GM21515 (cell line): ENCODE measurements around the gene KCNAB1.
"Not testable (repeated sequence)": the region's sequence is repeated elsewhere in the genome, so short reads cannot be mapped to it uniquely, and the experiment has no call there.

Experiments
- ATAC-seq: cut with Tn5 transposase; IDR thresholded peaks from one replicate; pipeline ENCODE4 v1.9.1; 2021; ENCODE audit not compliant: unreplicated experiment

KCNAB1 gene

DNA sequence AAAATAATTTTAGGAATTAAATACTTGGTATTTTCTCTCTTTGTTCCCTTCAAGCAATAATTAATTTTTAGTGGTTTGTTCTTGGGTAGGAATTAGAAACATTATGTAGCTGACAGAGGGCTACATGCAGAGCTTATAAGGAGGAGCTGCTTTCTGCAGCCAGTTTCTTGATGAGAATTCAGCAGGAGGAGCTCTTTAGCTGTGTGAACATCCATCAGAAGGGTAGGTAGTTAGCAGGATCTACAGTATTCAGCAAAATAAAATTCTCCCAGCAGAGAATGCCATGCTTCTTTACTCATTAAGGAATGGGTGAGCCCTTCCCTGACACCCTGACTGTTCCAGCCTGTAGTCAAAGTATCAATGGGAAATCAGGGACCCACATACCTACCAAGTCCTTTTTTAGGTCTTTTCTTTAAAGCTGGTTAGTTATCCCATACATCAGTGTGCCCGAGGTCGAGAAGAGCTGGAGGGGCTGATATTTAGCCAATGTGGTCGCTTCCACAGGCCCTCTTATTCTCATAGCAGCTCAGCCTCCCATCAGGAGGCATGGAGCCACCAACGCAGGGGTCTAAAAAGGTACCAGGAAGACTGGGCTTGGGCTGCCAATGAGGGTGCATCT is 54.0 kb downstream of the KCNAB1 start:
- no peak for ATAC-seq

DNA sequence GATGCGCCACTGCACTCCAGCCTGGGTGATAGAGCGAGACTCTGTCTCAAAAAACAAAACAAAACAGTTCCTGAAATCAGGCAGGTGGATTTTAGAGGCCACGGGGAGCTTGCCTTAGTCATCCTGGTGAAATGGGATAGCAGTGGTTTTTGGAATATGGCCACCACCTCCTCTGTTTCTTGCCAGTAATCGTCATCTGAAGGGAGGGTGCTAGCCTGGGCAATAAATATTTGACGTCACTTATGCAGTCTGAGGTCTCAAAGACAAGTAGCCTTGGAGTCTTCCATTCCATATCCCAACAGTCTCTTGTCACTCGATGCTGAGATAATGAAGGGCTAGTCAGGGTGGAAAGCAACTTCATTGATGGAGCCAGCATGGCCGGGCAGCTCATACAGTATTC is 55.2 kb downstream of the KCNAB1 start:
- no peak for ATAC-seq

- no peak for ATAC-seq
Observed at GRCh38 chr3:156176048-156176447, 55.7 kb downstream of the KCNAB1 start.

DNA sequence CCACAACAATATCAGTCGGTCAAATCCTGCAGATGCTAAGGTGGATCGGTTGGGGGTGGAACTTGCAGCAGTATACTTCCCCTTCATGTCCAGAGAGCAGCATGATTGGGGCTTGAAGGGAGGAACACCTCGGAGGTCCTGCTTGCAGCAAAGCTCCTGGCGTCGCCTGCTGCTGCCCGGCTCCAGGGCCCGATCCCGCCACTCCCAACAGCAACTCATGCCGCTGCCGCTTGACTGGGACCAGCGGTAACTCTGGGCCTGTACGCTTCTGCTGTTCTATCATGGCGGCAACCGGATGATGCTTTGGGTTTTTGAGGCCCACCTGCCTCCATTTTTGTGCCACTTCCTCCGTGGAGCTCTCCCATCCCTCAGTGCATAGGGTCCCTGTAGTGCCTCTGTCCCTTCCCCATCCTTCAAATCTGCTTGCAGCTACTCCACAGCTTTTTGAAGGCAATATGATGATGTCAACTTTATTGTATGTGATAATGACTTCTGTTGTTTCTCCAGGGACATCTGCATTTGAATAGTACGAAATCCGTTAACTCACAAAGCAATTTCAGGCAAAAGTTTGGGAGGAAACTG is 56.3 kb downstream of the KCNAB1 start:
- no peak for ATAC-seq

DNA sequence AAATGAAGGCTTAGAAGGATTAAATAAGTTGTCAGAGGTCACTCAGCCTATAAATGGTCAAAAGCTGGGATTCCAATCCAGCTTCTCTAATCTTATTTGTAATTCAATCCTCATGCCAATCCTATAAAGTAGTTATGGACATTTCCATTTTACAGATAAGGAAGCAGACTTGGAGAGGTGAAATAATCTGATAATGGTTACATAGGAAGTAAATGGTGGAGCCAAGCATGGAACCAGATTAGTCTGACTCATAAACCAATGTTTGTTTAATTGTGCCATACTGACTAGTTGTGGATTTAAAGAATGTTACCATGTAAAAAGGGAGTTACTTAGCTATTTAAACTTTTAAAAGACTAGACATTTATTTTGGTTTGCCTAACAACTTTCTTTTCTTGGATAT is 59.7 kb downstream of the KCNAB1 start:
- no peak for ATAC-seq

- no peak for ATAC-seq
Observed at GRCh38 chr3:156181509-156181908, 61.1 kb downstream of the KCNAB1 start.

DNA sequence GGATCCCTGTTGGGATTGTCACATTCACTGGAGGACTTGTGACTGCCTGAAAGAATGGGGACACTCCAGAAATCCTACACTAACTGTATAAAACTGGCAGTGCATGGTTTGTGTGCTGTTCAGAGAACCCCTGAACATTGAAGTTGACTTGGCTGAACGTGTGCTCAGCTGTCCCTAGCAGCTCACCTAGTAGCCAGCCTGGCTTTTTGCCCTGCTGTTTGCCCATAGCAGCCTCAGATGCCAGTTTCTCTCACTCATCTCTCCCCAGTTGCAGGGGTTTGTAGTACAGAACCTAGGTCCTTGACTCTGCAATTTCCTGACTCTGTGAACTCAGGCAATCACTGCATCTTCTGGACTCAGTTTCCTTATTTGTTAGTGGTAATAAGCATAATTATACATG is 63.0 kb downstream of the KCNAB1 start:
- ATAC-seq, result no peak

- no peak for ATAC-seq
Observed at GRCh38 chr3:156184156-156184555, 63.8 kb downstream of the KCNAB1 start.

GRCh38 chr3:156187146-156187769 is 66.9 kb downstream of the KCNAB1 start:
- ATAC-seq, result no peak

- ATAC-seq, result no peak
Observed at GRCh38 chr3:156188757-156189156, 68.4 kb downstream of the KCNAB1 start.

DNA sequence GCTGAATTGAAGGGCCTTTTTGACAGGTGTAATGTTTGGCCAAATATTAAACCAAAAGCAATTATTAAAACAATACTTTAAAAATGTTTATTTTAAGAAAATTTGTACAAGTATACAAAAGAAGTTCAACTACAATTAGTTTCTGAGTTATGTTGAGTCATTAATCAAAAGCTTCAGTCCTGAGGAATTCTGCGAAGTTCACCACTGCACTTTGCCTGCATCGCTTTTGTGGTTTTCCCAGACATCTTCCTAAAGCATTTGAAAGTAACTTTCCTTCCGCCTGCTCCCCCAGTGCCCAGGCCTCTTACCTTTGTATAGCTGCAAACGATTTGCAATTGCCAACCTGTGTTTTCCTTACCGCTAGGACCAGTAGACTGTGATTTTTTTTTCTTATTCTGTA is 69.5 kb downstream of the KCNAB1 start:
- ATAC-seq, result no peak

DNA sequence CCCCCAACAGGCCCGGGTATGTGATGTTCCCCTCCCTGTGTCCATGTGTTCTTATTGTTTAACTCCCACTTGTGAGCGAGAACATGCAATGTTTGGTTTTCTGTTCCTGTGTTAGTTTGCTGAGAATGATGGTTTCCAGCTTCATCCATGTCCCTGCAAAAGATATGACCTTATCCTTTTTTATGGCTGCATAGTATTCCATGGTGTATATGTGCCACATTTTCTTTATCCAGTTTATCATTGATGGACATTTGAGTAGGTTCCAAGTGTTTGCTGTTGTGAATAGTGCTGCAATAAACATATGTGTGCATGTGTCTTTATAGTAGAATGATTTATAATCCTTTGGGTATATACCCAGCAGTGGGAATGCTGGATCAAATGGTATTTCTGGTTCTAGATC is 74.6 kb downstream of the KCNAB1 start:
- not testable (repeated sequence) for ATAC-seq

DNA sequence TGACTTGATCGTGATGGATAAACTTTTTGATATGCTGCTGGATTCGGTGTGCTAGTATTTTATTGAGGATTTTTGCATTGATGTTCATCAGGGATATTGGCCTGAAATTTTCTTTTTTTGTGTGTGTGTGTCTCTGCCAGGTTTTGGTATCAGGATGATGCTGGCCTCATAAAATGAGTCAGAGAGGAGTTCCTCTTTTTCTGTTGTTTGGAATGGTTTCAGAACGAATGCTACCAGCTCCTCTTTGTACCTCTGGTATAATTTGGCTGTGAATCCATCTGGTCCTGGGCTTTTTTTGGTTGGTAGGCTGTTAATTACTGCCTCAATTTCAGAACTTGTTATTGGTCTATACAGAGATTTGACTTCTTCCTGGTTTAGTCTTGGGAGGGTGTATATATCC is 76.8 kb downstream of the KCNAB1 start:
- not testable (repeated sequence) for ATAC-seq

DNA sequence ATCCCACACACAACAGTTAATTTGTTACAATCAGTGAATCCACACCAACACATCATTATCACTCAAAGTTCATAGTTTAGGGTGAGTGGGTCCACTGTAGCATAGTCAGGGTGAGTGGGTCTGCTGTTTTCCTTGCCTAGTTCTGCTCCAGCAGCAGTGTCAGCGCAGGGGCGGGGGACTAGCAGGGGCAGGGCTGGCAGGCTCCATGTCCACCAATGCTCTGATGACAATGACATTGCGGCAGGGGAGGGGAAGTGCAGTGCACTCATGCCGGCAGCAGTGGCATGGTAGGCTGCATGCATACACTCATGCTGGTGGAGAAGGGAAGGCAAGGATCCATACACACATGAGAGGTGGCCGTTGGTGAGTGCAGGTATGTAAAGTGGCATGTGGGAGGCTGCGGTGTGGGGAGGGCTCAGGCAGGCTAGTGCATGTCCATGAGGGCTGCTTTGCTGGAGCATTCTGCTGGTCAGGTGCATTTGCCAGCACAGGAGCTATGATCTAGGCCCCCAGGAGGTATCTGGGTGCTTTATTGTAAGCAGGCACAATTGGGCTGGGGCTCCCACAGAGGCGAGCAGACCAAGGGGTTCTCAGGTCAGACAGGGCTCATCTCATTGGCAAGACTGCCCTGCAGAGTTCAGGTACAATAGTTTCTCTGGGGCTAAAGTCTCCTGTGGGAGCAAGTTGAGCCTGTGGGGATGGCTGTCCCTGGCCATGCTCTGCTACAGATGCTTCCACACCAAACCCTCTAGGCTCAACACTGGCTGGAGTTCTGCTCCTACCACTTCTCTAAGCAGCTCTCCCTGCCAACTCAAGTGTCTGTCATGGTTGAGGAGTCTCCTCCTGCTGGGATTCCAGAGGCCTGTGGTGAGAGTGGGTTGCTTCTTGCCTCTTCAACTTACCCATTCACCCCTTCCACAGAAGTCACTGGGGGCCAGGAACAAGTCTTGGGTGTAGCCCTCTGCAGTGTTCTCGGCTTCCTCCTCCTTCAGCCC is 81.3 kb downstream of the KCNAB1 start:
- ATAC-seq, result no peak

- ATAC-seq, result no peak
Observed at GRCh38 chr3:156206157-156206556, 85.8 kb downstream of the KCNAB1 start.

- no peak for ATAC-seq
Observed at GRCh38 chr3:156207802-156208685, 87.7 kb downstream of the KCNAB1 start.

DNA sequence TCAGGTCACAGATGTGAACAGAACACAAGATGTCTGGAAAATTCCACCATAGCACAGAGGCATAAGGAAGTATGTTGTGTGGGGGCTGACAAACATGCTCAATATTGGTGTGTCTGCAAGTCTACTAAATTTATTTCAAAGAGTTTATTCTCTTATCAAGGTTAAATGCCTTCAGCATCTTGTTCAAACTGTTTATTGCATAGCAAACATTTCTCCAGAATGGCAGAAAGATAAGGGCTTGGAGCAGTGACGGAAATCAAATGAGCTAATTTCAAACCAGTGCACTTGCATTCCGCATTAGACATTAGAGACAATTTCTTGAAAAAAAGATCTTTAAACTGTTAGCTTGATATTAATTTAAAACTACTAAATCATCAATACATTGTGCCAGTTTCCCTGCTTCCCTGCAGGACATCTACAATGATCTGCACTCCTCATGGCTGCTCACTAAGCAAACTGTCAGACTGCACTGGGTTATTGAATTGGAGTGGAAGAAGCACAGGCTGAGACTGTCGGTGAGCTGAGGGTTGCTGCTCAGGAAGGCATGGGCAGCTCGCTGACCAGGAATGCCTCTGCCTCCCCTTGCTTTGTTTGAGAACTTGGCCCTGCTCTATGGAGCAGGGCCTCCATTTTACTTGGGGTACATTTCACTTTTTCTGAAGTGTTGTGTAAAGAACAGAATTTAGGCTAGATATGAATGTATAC is 89.4 kb downstream of the KCNAB1 start:
- ATAC-seq, result no peak

DNA sequence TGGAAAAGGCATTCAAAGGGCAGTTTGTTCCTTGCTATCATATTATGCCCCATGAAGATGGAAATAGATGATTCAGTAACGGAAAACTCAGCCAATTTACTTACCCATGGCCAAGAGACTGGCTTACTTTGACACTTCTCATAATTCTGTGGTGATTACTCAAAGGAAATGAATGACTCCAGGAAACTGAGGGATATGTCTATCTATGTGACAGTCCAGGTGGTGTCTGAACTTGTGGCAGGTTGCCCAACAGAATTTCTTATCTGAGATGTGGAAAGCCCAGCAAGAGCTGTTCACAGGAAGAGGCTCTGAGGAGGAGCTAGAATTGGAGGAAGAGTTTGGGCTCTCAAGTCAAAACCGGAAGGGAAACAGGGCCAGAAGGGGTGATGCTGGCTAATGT is 91.2 kb downstream of the KCNAB1 start:
- ATAC-seq, result no peak

DNA sequence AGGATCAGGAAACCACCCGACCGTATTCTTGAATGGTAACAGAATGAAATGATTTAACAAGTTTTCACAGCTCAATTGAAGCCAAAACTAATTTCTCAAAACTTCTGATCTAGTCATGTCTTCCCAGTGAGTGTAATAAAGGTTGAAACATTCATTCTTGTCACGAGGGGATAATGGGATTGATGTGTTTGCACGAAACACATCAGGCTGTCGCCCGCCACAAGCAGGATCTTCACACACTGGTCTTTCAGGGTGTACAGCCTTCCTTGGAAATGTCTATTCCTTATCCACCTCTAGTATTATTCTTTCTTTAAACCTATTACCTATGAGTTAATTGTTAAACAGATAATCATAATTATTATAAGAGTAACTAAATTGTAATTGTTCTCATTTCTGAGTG is 94.3 kb downstream of the KCNAB1 start:
- no peak for ATAC-seq

DNA sequence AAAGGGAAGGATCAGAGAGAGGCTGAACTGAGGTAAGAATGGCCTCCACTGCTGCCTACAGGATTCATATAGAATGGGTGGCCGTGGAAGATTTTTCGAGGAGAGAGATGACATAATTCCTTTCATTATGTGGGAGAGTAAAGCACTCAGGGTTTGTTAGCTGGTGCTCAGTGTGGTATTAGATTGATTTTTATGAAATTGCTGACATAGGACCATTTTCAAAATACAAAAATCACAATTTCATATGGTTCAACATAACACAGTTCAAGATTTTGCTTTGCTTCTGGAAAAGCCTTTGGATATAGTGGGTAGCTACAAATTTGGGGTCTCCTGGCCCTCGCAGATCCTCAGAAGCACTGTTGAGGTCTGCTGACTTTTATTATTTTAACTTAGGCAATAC is 95.4 kb downstream of the KCNAB1 start:
- no peak for ATAC-seq
